ENCODE data around the gene CST6.
"Not testable (repeated sequence)": the region's sequence is repeated elsewhere in the genome, so short reads cannot be mapped to it uniquely, and the experiment has no call there.

Gene CST6

GRCh38 chr11:66004186-66004585 is 7.6 kb upstream of the CST6 start:
- no peak overlapping the region for H3K4me3 ChIP-seq (ENCODE audit: low read length)
- no peak for TF ChIP-seq CTCF (IDR thresholded peaks at IDR 0.05; ENCODE audit: insufficient read depth, low read depth, low read length, missing control alignments)
- DNase-seq (ENCODE audit: low read depth): no peak

- DNase-seq (ENCODE audit: low read depth): no peak
- TF ChIP-seq CTCF (IDR thresholded peaks at IDR 0.05; ENCODE audit: insufficient read depth, low read depth, low read length, missing control alignments): no peak
- no peak overlapping the region for H3K4me3 ChIP-seq (ENCODE audit: low read length)
These were observed 5.5 kb upstream of the CST6 start for GRCh38 chr11:66006134-66006890.

GRCh38 chr11:66006891-66007176 is 5.0 kb upstream of the CST6 start:
- TF ChIP-seq CTCF (IDR thresholded peaks at IDR 0.05; ENCODE audit: insufficient read depth, low read depth, low read length, missing control alignments): no peak
- no peak for DNase-seq (ENCODE audit: low read depth)
- no peak overlapping the region for H3K4me3 ChIP-seq (ENCODE audit: low read length)

GRCh38 chr11:66007201-66007634 is 4.6 kb upstream of the CST6 start:
- DNase-seq (ENCODE audit: low read depth): no peak
- H3K4me3 ChIP-seq (ENCODE audit: low read length): no peak overlapping the region
- TF ChIP-seq CTCF (IDR thresholded peaks at IDR 0.05; ENCODE audit: insufficient read depth, low read depth, low read length, missing control alignments): no peak

GRCh38 chr11:66008095-66008467 is 3.7 kb upstream of the CST6 start:
- no peak overlapping the region for H3K4me3 ChIP-seq (ENCODE audit: low read length)
- TF ChIP-seq CTCF (IDR thresholded peaks at IDR 0.05; ENCODE audit: insufficient read depth, low read depth, low read length, missing control alignments): peak; percentile 5
- no peak for DNase-seq (ENCODE audit: low read depth)

GRCh38 chr11:66008468-66009101 is 3.2 kb upstream of the CST6 start:
- DNase-seq (ENCODE audit: low read depth): peak; percentile 83
- H3K4me3 ChIP-seq (ENCODE audit: low read length): no peak overlapping the region
- TF ChIP-seq CTCF (IDR thresholded peaks at IDR 0.05; ENCODE audit: insufficient read depth, low read depth, low read length, missing control alignments): no peak

GRCh38 chr11:66010036-66010435 is 1.8 kb upstream of the CST6 start:
- H3K4me3 ChIP-seq (ENCODE audit: low read length): not testable (repeated sequence)

More at GRCh38 chr11:66010036-66010435, 1.8 kb upstream of the CST6 start:
- DNase-seq (ENCODE audit: low read depth): not testable (repeated sequence)

Measured in epithelial cell of esophagus (primary cell).